ENCODE measurements around the gene VPS37B. TPM values are rescaled to one million over a fixed set of nuclear protein-coding genes. Genes with fewer than 3 reads are reported as not detected.

VPS37B gene
- total and polyA plus RNA-seq, 2 donors = 8.9 to 28.2 TPM

DNA sequence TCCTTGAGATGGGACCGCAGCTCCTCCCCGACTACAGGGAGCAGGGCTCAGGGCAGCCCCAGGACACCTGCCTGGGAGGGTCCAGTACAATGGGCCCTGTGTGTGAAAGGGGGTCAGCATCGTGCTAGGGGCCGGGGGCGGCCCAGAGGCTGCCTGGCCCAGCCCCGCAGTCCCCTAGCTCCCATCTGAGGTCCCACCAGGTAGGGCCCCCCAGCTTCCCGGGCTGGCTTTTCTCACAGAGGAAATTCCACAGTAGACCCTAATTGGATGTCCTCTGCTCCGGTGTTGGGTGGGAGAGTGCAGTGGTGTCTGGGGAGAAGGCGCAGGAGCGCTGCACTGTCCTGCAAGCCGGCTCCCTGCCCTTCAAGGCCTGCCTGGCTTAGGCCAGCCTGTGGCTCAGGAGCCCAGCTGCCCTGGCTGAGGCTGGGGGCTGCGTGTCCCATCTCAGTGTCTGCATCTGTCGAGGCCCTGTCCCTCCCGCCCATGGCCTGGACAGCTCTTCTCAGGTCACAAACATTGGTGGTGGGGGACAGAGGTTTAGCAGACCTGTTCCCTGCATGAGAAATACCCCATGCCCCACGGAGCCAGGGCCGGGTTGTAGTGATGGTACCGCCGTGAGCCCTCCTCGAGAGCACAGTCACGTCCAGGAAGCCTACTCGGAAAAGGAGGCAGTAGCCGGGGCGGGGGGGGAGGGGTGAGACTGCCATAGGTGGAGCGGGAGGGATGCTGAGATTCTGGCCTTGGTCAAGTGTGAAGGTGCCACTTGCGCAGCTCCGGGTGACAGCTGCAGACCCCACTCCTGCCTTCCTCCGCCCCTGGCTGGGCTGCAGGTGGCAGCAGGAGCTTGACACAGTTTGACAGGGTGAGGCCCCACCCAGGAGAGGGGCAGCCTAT, 49.1 kb downstream of the VPS37B start:
- Histone ChIP-seq H3K27ac (ENCODE audit: low read depth in 1 of 2, low read length in 1 of 2) (no peak overlapping the region), H3K4me1 (ENCODE audit: control insufficient read depth in 2 of 2, insufficient read depth in 2 of 2, low read length in 2 of 2) (peaks cover 0 to 23% of the 10 kb centered on the region in 2 donors), H3K27me3 (ENCODE audit: control insufficient read depth in 2 of 2, insufficient read depth in 1 of 2, low read length in 1 of 2) (no peaks in the 10 kb centered on the region), H3K9me3 (ENCODE audit: control insufficient read depth in 2 of 2, insufficient read depth in 1 of 2, low read length in 1 of 2) (no peaks in the 10 kb centered on the region), H3K36me3 (ENCODE audit: control insufficient read depth in 2 of 2, insufficient read depth in 2 of 2, low read length in 1 of 2) (peaks cover 24 to 28% of the 10 kb centered on the region in 2 donors), H3K4me3 (ENCODE audit: low read length in 2 of 2) (no peak overlapping the region)
- no peak for DNase-seq (ENCODE audit: low read depth in 6 of 9, low spot score in 9 of 9)
- WGBS = 93% methylated on average over 27 of the region's 27 CpGs

DNA sequence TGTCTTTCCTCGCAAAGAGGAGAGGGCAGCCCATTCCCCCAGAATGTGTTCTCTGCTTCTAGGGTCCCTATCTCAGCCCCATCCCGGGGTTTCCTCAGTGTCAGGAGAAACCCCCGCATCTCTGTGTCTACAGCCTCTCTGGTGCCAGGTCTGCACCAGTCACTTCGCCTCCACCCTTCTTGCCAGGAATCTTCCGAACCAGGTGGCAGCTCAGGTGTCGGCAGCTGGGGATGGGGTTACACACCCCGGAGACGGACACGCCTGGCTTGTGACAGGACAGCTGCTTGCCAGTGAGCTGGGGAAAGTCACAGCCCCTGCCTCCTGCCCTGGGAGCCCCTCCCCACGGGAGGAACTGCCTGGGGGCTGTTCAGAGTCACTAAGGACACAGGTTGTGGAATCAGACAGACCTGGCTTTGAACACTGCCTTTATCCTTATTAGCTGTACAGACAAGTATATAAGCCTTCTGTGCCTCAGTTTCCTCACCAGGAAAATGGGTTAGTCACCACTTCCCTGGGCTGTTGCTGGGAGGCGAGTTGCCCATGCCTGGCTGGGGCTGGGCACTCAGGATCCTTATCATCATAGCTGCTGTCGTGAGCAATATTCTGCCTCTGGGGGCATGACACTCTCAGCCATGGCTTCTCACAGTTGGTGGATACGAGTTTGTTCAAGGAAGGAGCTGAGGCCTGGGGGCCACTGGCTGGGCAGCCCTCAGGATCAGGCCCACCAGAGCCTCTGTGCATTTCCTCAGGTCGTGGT, 49.9 kb downstream of the VPS37B start:
- Histone ChIP-seq H3K27me3 (ENCODE audit: control insufficient read depth in 2 of 2, insufficient read depth in 1 of 2, low read length in 1 of 2) (no peaks in the 10 kb centered on the region), H3K27ac (ENCODE audit: low read depth in 1 of 2, low read length in 1 of 2) (no peak overlapping the region), H3K4me3 (ENCODE audit: low read length in 2 of 2) (no peak overlapping the region), H3K36me3 (ENCODE audit: control insufficient read depth in 2 of 2, insufficient read depth in 2 of 2, low read length in 1 of 2) (peaks cover 22 to 24% of the 10 kb centered on the region in 2 donors), H3K4me1 (ENCODE audit: control insufficient read depth in 2 of 2, insufficient read depth in 2 of 2, low read length in 2 of 2) (peaks cover 0 to 20% of the 10 kb centered on the region in 2 donors), H3K9me3 (ENCODE audit: control insufficient read depth in 2 of 2, insufficient read depth in 1 of 2, low read length in 1 of 2) (no peaks in the 10 kb centered on the region)
- DNase-seq (ENCODE audit: low read depth in 6 of 9, low spot score in 9 of 9) = no peak
- 88% methylated on average over 14 of the region's 14 CpGs for WGBS

DNA sequence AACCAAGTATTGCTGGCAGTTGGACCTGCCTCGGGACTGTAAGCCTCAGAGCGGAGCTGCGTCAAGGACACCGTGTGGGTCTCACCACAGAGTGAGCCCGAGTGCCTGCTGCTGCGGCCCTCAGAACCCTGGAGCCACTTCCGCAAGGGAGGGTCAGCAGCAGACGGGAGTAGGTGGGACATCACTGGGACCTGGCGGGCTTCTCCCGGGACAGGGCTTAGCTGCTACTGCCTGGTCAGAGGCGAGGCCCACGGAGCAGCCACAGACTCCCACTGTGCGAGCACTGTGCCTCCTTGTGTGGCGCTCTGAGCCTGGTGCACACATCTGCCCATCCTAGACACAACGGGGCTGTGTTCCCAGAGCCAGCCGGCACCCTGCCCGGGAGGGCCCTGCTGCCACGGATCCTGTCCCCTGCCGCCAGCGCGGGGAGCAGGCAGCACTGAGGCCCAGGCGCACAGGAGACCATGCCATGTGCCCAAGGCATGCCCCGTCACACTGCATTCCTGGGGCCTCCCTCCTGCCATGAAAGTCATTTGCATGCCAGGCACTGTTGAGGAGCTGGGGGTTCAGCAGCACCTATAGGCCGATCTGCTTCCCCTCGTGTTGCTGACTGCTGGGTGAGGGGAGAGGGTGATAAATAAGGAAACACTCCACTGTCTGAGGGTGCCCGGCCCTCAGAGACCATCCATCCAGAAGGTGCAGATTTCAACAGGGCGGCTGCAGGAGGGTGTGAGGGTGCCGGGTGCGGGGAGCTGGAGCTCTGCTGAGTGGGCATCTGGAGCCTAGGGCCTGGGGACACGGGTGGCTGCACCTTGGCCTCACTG, 50.7 kb downstream of the VPS37B start:
- peaks cover 0 to 22% of the 10 kb centered on the region in 2 donors for H3K4me1 ChIP-seq (ENCODE audit: control insufficient read depth in 2 of 2, insufficient read depth in 2 of 2, low read length in 2 of 2)
- no peaks in the 10 kb centered on the region for H3K9me3 ChIP-seq (ENCODE audit: control insufficient read depth in 2 of 2, insufficient read depth in 1 of 2, low read length in 1 of 2)
- DNase-seq (ENCODE audit: low read depth in 6 of 9, low spot score in 9 of 9) = no peak
- peaks cover 23 to 27% of the 10 kb centered on the region in 2 donors for H3K36me3 ChIP-seq (ENCODE audit: control insufficient read depth in 2 of 2, insufficient read depth in 2 of 2, low read length in 1 of 2)
- H3K27me3 ChIP-seq (ENCODE audit: control insufficient read depth in 2 of 2, insufficient read depth in 1 of 2, low read length in 1 of 2) = no peaks in the 10 kb centered on the region
- peak overlapping the region in 1 of 2 donors; percentile 26 for H3K27ac ChIP-seq (ENCODE audit: low read depth in 1 of 2, low read length in 1 of 2)
- H3K4me3 ChIP-seq (ENCODE audit: low read length in 2 of 2) = no peak overlapping the region
- 97% methylated on average over 30 of the region's 30 CpGs for WGBS

DNA sequence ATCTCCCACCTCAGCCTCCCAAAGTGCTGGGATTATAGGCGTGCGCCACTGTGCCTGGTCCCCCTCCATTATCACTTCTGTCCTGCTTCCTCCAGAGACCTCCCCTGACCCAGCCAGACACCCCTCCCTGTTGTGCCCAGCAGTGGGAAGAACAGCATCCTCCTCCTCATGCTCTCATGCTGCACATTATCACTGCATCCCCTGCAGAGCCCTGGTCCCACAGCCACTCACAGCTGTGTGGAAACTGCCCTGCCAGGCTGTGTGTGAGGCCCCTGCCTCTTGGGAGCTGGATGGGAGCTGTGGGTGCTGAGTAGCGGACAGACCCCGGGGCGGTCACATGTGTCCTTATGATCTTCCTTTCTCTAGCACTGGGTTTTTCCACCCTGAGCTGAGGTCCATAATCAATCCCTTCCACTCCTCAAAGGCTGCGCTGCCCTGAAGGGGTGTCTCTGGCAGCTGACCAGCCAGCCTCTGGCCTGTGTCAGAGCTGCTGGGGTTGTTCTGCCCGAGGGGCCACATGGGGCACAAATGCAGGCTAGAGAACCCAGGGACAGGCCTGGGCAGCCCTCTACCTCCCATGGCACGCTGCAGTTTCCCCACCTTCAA, 51.5 kb downstream of the VPS37B start:
- H3K27ac ChIP-seq (ENCODE audit: low read depth in 1 of 2, low read length in 1 of 2) = no peak overlapping the region
- H3K4me3 ChIP-seq (ENCODE audit: low read length in 2 of 2) = no peak overlapping the region
- no peaks in the 10 kb centered on the region for H3K9me3 ChIP-seq (ENCODE audit: control insufficient read depth in 2 of 2, insufficient read depth in 1 of 2, low read length in 1 of 2)
- peaks cover 0 to 20% of the 10 kb centered on the region in 2 donors for H3K4me1 ChIP-seq (ENCODE audit: control insufficient read depth in 2 of 2, insufficient read depth in 2 of 2, low read length in 2 of 2)
- no peak for DNase-seq (ENCODE audit: low read depth in 6 of 9, low spot score in 9 of 9)
- 97% methylated on average over 8 of the region's 8 CpGs for WGBS
- H3K27me3 ChIP-seq (ENCODE audit: control insufficient read depth in 2 of 2, insufficient read depth in 1 of 2, low read length in 1 of 2) = no peaks in the 10 kb centered on the region
- peaks cover 17 to 21% of the 10 kb centered on the region in 2 donors for H3K36me3 ChIP-seq (ENCODE audit: control insufficient read depth in 2 of 2, insufficient read depth in 2 of 2, low read length in 1 of 2)

DNA sequence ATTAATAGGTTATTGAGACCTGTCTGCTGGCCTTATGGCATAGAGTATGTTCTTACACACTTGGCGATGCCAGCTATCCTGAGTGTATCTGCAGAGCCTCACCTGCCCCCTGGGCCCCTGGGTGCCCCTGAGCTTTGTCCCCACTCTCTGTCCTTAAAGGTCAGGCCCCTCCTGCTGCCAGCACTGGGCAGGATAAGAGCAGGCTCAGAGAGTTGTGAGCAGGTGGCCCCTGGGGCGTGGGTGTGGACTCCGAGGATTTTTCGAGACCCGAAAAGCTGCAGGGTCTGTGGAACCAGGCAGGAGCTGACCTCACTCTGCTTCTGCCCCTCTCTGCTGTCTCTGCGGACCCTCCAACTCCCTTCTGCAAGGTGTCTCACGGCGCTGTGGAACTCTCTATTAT, 52.5 kb downstream of the VPS37B start:
- 96% methylated on average over 8 of the region's 8 CpGs for WGBS
- H3K27ac ChIP-seq (ENCODE audit: low read depth in 1 of 2, low read length in 1 of 2) = no peak overlapping the region
- peaks cover 13 to 14% of the 10 kb centered on the region in 2 donors for H3K36me3 ChIP-seq (ENCODE audit: control insufficient read depth in 2 of 2, insufficient read depth in 2 of 2, low read length in 1 of 2)
- no peak for DNase-seq (ENCODE audit: low read depth in 6 of 9, low spot score in 9 of 9)
- no peaks in the 10 kb centered on the region for H3K9me3 ChIP-seq (ENCODE audit: control insufficient read depth in 2 of 2, insufficient read depth in 1 of 2, low read length in 1 of 2)
- H3K4me3 ChIP-seq (ENCODE audit: low read length in 2 of 2) = no peak overlapping the region
- peaks cover 0 to 20% of the 10 kb centered on the region in 2 donors for H3K4me1 ChIP-seq (ENCODE audit: control insufficient read depth in 2 of 2, insufficient read depth in 2 of 2, low read length in 2 of 2)
- H3K27me3 ChIP-seq (ENCODE audit: control insufficient read depth in 2 of 2, insufficient read depth in 1 of 2, low read length in 1 of 2) = no peaks in the 10 kb centered on the region

DNA sequence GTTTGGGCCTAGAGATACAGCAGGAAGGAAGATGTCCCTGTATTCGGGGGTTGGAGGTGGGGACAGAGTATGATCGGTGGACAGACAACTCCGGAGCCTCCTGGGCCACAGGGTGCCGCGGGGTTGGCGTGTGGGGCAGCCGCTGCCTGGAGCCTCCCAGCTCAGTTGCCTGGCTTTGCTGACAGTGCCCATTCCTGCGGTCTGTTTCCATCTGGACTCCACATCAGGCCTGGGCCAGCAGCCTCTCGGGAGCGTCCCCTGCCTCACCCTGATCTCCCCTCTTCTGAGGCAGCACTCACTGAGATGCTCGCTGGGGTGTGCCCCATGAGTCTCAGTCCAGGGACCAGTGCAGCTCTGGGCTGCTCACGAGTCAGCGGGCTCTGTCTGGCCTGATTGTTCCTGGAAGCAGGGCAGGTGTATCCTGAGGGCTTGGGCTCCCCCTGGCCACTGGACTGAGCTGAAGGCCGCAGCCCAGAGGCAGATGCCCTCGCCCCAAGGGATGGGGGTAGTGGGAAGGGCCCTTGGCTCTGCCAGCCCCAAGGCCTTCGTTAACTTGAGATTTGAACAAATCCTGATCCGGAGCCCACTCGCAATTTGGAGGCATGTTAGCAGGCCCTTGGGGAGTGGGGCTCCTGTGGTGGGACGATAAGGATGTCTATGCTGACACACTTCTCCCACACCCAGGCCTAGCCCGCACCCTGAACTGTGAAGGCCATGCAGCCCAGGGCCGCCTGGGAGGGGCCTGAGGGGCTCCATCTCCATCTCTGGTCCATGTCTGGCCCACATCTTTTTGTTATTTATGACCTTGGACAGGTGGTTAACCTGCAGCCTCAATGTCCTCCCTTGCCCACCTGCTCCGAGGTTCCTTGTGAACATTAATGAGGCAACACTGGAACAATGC, 53.2 kb downstream of the VPS37B start:
- Histone ChIP-seq H3K27ac (ENCODE audit: low read depth in 1 of 2, low read length in 1 of 2) (no peak overlapping the region), H3K27me3 (ENCODE audit: control insufficient read depth in 2 of 2, insufficient read depth in 1 of 2, low read length in 1 of 2) (no peaks in the 10 kb centered on the region), H3K4me1 (ENCODE audit: control insufficient read depth in 2 of 2, insufficient read depth in 2 of 2, low read length in 2 of 2) (peaks cover 0 to 22% of the 10 kb centered on the region in 2 donors), H3K36me3 (ENCODE audit: control insufficient read depth in 2 of 2, insufficient read depth in 2 of 2, low read length in 1 of 2) (peaks cover 7 to 8% of the 10 kb centered on the region in 2 donors), H3K9me3 (ENCODE audit: control insufficient read depth in 2 of 2, insufficient read depth in 1 of 2, low read length in 1 of 2) (no peaks in the 10 kb centered on the region), H3K4me3 (ENCODE audit: low read length in 2 of 2) (no peak overlapping the region)
- WGBS = 95% methylated on average over 22 of the region's 22 CpGs
- no peak for DNase-seq (ENCODE audit: low read depth in 6 of 9, low spot score in 9 of 9)

DNA sequence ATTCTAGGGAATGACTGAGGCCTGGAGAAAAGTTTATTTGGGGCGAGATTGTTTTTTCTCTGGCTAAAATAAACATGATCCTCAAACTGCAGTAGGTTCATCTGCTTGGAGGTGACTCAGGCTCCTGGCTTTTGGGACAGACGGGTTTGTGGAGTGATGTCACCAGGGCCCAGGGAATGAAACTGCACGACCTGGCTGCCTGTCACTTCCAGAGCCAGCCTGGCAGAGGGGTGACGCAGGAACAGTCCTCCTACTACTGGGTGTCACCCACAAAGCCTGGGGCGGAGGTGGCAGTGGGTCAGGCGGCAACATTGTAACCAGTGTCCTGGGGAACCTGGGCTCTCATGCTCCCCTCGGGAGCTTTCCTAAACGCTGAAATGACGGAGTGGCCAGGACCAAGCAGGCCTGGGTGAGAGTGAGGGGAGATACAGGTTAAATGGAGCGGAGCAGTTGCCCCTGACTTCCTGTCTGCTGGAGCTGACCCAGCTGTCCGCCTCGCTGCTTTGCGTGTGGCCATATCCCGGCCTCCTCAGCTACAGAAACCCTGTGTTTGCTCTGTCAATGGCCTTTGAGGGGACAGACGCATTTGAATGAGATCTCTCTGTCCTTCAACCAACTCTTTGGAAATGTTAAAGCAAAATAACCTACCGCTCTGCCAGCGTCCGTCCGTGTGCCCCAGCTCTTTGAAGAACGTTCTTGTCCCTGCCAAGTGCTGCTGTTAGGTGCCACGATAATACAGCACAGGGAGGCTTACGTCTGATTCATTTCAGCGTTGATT, 54.2 kb downstream of the VPS37B start:
- DNase-seq (ENCODE audit: low read depth in 6 of 9, low spot score in 9 of 9) = no peak
- Histone ChIP-seq H3K27me3 (ENCODE audit: control insufficient read depth in 2 of 2, insufficient read depth in 1 of 2, low read length in 1 of 2) (no peaks in the 10 kb centered on the region), H3K4me1 (ENCODE audit: control insufficient read depth in 2 of 2, insufficient read depth in 2 of 2, low read length in 2 of 2) (peaks cover 2 to 30% of the 10 kb centered on the region in 2 donors), H3K4me3 (ENCODE audit: low read length in 2 of 2) (no peak overlapping the region), H3K9me3 (ENCODE audit: control insufficient read depth in 2 of 2, insufficient read depth in 1 of 2, low read length in 1 of 2) (no peaks in the 10 kb centered on the region), H3K27ac (ENCODE audit: low read depth in 1 of 2, low read length in 1 of 2) (no peak overlapping the region), H3K36me3 (ENCODE audit: control insufficient read depth in 2 of 2, insufficient read depth in 2 of 2, low read length in 1 of 2) (peaks cover 7 to 8% of the 10 kb centered on the region in 2 donors)
- WGBS = 92% methylated on average over 23 of the region's 23 CpGs

Data from thymus (tissue), 11 donors.